Neural progenitor cell (in vitro differentiated cells): ENCODE measurements around the gene OR8U1. TPM values are rescaled to one million over a fixed set of nuclear protein-coding genes. Genes with fewer than 3 reads are reported as not detected.
"Not testable (repeated sequence)": the region's sequence is repeated elsewhere in the genome, so short reads cannot be mapped to it uniquely, and the experiment has no call there.

Source experiments
- DNase-seq: peaks from one replicate; pipeline ENCODE4 v3.0.0-alpha.2; 2016; ENCODE audit warnings: low spot score
- H2AFZ ChIP-seq: fragments of 200-600 bp; sonication (generic); replicated peaks from 2 replicates; pipeline ENCODE4 v1.6.1; 2016; ENCODE audit warnings: antibody characterized with exemption
- H3F3A ChIP-seq: fragments of 200-600 bp; sonication (generic); 2 replicates; pipeline ENCODE4 v1.6.1; 2016; ENCODE audit warnings: antibody characterized with exemption, low read depth
- H3K27ac ChIP-seq: fragments of 200-600 bp; sonication (generic); 2 replicates; pipeline ENCODE4 v1.5.1; 2016; ENCODE audit warnings: mild to moderate bottlenecking
- H3K27me3 ChIP-seq: fragments of 200-600 bp; sonication (generic); 2 replicates; pipeline ENCODE4 v1.6.1; 2016; ENCODE audit warnings: mild to moderate bottlenecking, moderate library complexity
- H3K36me3 ChIP-seq: fragments of 200-600 bp; sonication (generic); 2 replicates; pipeline ENCODE4 v1.5.1; 2016
- H3K4me1 ChIP-seq: fragments of 200-600 bp; sonication (generic); 2 replicates; pipeline ENCODE4 v1.6.1; 2016; ENCODE audit warnings: mixed run types
- H3K4me2 ChIP-seq: fragments of 200-600 bp; sonication (generic); 2 replicates; pipeline ENCODE4 v1.6.1; 2016
- H3K4me3 ChIP-seq: fragments of 200-600 bp; sonication (generic); 2 replicates; pipeline ENCODE4 v1.5.1; 2016
- H3K79me2 ChIP-seq: fragments of 200-600 bp; sonication (generic); 2 replicates; pipeline ENCODE4 v1.6.1; 2016; ENCODE audit warnings: low read depth
- H3K9ac ChIP-seq: fragments of 200-600 bp; sonication (generic); 2 replicates; pipeline ENCODE4 v1.6.1; 2016
- H3K9me3 ChIP-seq: fragments of 200-600 bp; sonication (generic); 2 replicates; pipeline ENCODE4 v1.5.1; 2016; ENCODE audit warnings: low read depth
- H4K20me1 ChIP-seq: fragments of 200-600 bp; sonication (generic); 2 replicates; pipeline ENCODE4 v1.6.1; 2016; ENCODE audit warnings: low read depth
- H3K27ac Mint-ChIP-seq: 3 replicates; pipeline ENCODE4 v1.8.0; 2021; ENCODE audit warnings: mixed read lengths
- H3K27me3 Mint-ChIP-seq: 2 replicates; pipeline ENCODE4 v1.8.0; 2022; ENCODE audit warnings: low read depth, mild to moderate bottlenecking, inconsistent platforms, moderate library complexity, mixed read lengths; ENCODE audit not compliant: insufficient read depth
- H3K36me3 Mint-ChIP-seq: 3 replicates; pipeline ENCODE4 v1.8.0; 2021; ENCODE audit warnings: mixed read lengths
- H3K4me1 Mint-ChIP-seq: 3 replicates; pipeline ENCODE4 v1.8.0; 2021; ENCODE audit warnings: mixed read lengths
- H3K4me3 Mint-ChIP-seq: 3 replicates; pipeline ENCODE4 v1.8.0; 2021; ENCODE audit warnings: mild to moderate bottlenecking, moderate library complexity, mixed read lengths
- H3K9me3 Mint-ChIP-seq: 3 replicates; pipeline ENCODE4 v1.8.0; 2020; ENCODE audit warnings: mixed read lengths
- CTCF ChIP-seq: fragments of 200-600 bp; sonication (generic); IDR thresholded peaks from 2 replicates; pipeline ENCODE4 v1.5.1; 2017; ENCODE audit warnings: antibody characterized with exemption, mild to moderate bottlenecking
- EZH2 ChIP-seq: fragments of 200-600 bp; sonication (generic); IDR thresholded peaks from 2 replicates; pipeline ENCODE4 v1.6.1; 2017; ENCODE audit warnings: antibody characterized with exemption, mild to moderate bottlenecking, moderate library complexity
- EZH2phosphoT487 ChIP-seq: fragments of 200-600 bp; sonication (generic); IDR thresholded peaks from 2 replicates; pipeline ENCODE4 v1.6.1; 2017; ENCODE audit warnings: antibody characterized with exemption
- total RNA-seq: library from RNA; depleted of rRNA; stranded (reverse); fragments of >200 nt; gene quantifications from 2 replicates; pipeline ENCODE4 v1.2.3, GENCODE V29; 2015; ENCODE audit warnings: low replicate concordance

Gene OR8U1
- total RNA-seq, 1 donor from 2014 or later = not detected

DNA sequence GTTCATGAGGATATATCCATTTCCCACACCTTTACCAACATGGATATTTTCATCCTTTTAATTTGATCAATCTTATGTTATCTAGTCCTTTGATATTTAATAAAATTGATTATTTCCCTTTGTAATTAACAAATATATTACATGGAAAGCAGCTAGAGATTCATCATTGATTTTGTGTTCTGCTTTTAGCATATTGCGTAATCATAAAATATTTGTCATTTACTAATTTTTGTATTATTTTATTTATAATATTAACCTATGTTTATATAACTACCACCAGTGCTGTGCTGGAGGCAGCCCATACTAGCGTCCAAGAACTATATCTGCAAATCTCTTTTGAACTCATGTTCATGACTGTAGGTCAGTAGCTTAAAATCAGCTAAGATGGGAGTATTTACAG lies 4.7 kb downstream of the OR8U1 start:
- no peaks in the 10 kb centered on the region for H3K27me3 ChIP-seq
- DNase-seq = no peak
- TF ChIP-seq CTCF (no peak), EZH2 (no peak), EZH2phosphoT487 (no peak)
- no peaks in the 10 kb centered on the region for H3K9me3 ChIP-seq
- Mint-ChIP-seq H3K4me1 (no peaks in the 10 kb centered on the region), H3K27me3 (no peaks in the 10 kb centered on the region), H3K4me3 (no peak overlapping the region), H3K9me3 (no peaks in the 10 kb centered on the region), H3K36me3 (no peaks in the 10 kb centered on the region), H3K27ac (no peak overlapping the region)
- no peaks in the 10 kb centered on the region for H3F3A ChIP-seq
- no peak overlapping the region for H3K4me3 ChIP-seq
- no peaks in the 10 kb centered on the region for H3K79me2 ChIP-seq
- H3K4me1 ChIP-seq = no peaks in the 10 kb centered on the region
- H2AFZ ChIP-seq = no peak overlapping the region
- no peak overlapping the region for H3K4me2 ChIP-seq
- no peaks in the 10 kb centered on the region for H4K20me1 ChIP-seq
- no peak overlapping the region for H3K27ac ChIP-seq
- H3K36me3 ChIP-seq = no peaks in the 10 kb centered on the region
- no peak overlapping the region for H3K9ac ChIP-seq

DNA sequence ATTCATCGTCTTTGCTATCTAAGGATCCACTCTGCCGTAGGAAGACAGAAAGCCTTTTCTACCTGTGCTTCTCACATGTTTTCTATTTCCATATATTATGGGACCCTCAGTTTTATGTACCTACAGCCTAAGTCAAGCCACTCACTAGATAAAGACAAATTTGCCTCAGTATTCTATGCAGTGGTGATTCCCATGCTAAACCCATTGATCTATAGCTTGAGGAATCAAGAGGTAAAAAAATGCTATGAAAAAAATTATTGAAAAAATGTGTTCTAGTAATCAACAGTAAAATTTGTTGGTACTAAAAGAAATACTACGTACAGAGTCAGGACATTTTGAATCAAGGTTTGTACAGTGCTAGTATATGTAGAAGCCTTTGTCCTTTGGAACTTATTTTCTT lies 19.0 kb downstream of the OR8U1 start:
- H3K9ac ChIP-seq = no peak overlapping the region
- Mint-ChIP-seq H3K27me3 (no peaks in the 10 kb centered on the region), H3K27ac (no peak overlapping the region), H3K36me3 (no peaks in the 10 kb centered on the region), H3K4me1 (no peaks in the 10 kb centered on the region), H3K9me3 (no peaks in the 10 kb centered on the region), H3K4me3 (no peak overlapping the region)
- H3K4me1 ChIP-seq = no peaks in the 10 kb centered on the region
- no peak overlapping the region for H3K4me3 ChIP-seq
- no peak overlapping the region for H3K4me2 ChIP-seq
- H3K79me2 ChIP-seq = no peaks in the 10 kb centered on the region
- H3F3A ChIP-seq = no peaks in the 10 kb centered on the region
- no peaks in the 10 kb centered on the region for H3K36me3 ChIP-seq
- DNase-seq = no peak
- H3K9me3 ChIP-seq = no peaks in the 10 kb centered on the region
- H2AFZ ChIP-seq = no peak overlapping the region
- no peak overlapping the region for H3K27ac ChIP-seq
- no peaks in the 10 kb centered on the region for H3K27me3 ChIP-seq
- H4K20me1 ChIP-seq = no peaks in the 10 kb centered on the region
- no peak for TF ChIP-seq EZH2
- no peak for TF ChIP-seq EZH2phosphoT487
- no peak for TF ChIP-seq CTCF

GRCh38 chr11:56396047-56396446 lies 20.6 kb downstream of the OR8U1 start:
- Histone ChIP-seq H2AFZ (no peak overlapping the region), H3K4me3 (no peak overlapping the region), H3K9me3 (no peaks in the 10 kb centered on the region), H3K4me1 (no peaks in the 10 kb centered on the region), H3K4me2 (no peak overlapping the region), H4K20me1 (no peaks in the 10 kb centered on the region), H3K36me3 (no peaks in the 10 kb centered on the region), H3F3A (no peaks in the 10 kb centered on the region), H3K9ac (no peak overlapping the region), H3K27ac (no peak overlapping the region), H3K27me3 (no peaks in the 10 kb centered on the region), H3K79me2 (no peaks in the 10 kb centered on the region)
- no peaks in the 10 kb centered on the region for H3K4me1 Mint-ChIP-seq
- DNase-seq = peak; percentile 12
- H3K9me3 Mint-ChIP-seq = no peaks in the 10 kb centered on the region
- H3K4me3 Mint-ChIP-seq = no peak overlapping the region
- no peaks in the 10 kb centered on the region for H3K27me3 Mint-ChIP-seq
- no peaks in the 10 kb centered on the region for H3K36me3 Mint-ChIP-seq
- TF ChIP-seq EZH2phosphoT487 (no peak), CTCF (peak; percentile 38), EZH2 (no peak)
- H3K27ac Mint-ChIP-seq = no peak overlapping the region

- H3K9me3 Mint-ChIP-seq, DNase-seq, H3K4me1 Mint-ChIP-seq, H3K4me3 Mint-ChIP-seq, H3K4me3 ChIP-seq, H2AFZ ChIP-seq, H3K4me2 ChIP-seq, H3K27me3 ChIP-seq, H3K27ac ChIP-seq, H4K20me1 ChIP-seq, H3K36me3 ChIP-seq, H3K27me3 Mint-ChIP-seq, H3K79me2 ChIP-seq, H3K9ac ChIP-seq, H3K4me1 ChIP-seq, H3F3A ChIP-seq, H3K27ac Mint-ChIP-seq, H3K9me3 ChIP-seq, H3K36me3 Mint-ChIP-seq: not testable (repeated sequence)
Observed at GRCh38 chr11:56401858-56402461, 26.5 kb downstream of the OR8U1 start.
